GM12801 (cell line): ENCODE data around the gene TTC33.

Source experiments
- TF ChIP-seq, protein P1 (sequence below): IDR thresholded peaks from one replicate; pipeline ENCODE4 v1.5.1; 2011; ENCODE audit warnings: control low read depth; ENCODE audit not compliant: insufficient read length; ENCODE audit errors: extremely low read depth

The TTC33 gene

DNA sequence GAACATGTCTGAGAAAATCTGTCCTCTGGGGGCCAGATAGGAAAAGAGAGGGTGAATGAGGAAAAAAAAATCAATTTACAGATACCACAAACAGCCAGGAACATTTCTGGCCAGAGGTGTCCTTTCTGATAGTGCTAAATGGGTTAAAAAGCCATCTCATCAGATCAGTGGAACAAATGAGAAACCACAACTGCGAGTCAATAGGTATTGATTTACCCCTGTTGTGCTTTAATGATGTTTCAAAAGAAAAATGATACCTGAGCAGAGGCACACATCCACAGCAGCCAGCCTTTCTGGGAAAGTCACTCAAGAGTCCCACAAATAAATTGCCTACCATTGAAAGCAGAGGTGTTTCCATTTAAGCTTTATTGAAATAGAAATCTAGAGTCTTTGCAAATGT, 155.4 kb downstream of the TTC33 start:
- TF ChIP-seq, protein P1, sequence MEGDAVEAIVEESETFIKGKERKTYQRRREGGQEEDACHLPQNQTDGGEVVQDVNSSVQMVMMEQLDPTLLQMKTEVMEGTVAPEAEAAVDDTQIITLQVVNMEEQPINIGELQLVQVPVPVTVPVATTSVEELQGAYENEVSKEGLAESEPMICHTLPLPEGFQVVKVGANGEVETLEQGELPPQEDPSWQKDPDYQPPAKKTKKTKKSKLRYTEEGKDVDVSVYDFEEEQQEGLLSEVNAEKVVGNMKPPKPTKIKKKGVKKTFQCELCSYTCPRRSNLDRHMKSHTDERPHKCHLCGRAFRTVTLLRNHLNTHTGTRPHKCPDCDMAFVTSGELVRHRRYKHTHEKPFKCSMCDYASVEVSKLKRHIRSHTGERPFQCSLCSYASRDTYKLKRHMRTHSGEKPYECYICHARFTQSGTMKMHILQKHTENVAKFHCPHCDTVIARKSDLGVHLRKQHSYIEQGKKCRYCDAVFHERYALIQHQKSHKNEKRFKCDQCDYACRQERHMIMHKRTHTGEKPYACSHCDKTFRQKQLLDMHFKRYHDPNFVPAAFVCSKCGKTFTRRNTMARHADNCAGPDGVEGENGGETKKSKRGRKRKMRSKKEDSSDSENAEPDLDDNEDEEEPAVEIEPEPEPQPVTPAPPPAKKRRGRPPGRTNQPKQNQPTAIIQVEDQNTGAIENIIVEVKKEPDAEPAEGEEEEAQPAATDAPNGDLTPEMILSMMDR: no peak

DNA sequence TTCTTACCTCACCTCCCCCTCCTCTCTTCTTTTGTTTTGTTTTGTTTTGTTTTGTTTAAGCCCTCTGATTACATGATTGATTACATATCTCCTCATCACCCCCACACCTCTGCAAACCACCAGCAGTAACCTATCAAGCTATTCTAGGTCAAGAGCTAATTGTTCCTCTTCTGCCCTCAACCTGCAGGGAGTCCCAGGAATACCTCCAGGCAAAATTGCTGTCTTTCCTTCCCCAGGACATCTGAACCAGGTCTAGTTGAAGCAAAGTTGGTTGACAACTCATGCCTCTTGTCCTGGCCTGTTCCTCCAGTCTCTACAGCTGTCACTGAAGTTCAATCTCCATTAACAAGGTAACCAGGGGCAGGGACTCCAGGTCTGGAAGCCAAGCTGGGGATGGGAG, 156.1 kb downstream of the TTC33 start:
- TF ChIP-seq, protein P1: no peak

DNA sequence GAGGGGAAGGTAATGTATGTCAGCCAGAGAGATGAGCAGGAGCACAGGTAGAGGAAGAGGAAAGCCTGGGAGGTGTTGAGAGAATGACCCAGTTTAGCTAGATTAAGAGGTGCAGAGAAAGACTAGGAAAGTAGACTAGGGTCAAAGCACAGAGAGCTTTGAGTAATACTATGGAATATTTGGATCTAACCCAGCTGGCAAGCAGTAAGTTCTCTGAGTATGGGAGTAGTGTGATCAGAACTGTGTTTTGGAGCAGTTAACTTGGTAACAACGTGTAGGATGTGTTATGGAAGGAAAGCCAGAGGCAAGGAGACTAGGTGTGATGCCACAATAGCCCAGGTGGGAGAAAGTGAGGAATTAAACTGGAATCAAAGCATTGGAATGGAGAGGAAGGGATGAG, 160.9 kb downstream of the TTC33 start:
- TF ChIP-seq, protein P1: no peak

DNA sequence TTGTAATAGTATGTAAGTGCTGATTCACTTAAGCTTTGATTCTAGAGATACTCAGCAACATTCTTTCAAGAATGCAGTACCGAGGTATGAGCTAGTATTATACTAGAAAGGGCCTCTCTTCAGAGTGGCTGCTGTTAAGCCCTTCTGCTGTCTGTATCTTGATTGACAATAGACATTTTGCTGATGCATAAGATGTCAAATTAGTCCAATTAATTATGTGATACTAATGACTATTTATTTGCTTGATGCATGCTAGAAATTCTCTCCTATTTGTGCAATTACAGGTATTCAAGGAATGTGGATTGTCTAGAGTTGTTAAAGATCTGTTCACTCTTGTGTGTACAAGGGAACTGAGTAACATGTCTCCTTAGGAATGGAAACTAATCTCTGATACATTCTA, 168.4 kb downstream of the TTC33 start:
- TF ChIP-seq, protein P1: no peak

DNA sequence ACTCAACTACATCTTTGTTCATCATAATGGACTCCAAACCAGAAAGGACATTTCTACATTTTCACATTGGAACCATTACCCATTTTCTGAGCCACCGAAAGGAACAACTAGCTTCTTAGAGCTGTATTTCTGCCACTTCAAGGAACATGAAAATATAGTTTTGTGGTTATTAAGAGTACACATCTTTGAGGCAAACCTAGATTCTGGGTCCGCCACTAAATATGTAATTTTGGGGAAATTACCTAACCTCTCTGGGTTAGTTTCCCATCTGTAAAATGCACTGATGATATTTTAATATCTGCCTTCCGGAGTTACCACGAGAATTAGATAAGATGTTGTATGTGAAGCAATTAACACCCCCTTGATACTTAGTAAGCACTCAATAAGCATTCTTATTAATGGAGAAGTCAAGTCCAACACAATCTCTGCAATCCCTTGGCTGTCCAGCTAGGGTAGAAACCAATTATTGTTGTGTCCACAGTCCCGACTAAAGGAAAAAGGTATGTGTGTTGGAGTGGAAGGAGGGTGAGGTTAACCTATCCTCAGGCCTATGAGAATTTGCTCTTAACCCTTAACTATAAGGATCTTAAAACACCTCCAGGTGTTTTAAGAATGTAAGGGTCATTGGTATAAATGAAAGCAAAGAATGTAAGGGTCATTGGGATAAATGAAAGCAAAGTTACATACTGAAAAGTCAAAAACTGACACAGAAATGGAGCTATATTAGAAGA, 170.1 kb downstream of the TTC33 start:
- TF ChIP-seq, protein P1: no peak

DNA sequence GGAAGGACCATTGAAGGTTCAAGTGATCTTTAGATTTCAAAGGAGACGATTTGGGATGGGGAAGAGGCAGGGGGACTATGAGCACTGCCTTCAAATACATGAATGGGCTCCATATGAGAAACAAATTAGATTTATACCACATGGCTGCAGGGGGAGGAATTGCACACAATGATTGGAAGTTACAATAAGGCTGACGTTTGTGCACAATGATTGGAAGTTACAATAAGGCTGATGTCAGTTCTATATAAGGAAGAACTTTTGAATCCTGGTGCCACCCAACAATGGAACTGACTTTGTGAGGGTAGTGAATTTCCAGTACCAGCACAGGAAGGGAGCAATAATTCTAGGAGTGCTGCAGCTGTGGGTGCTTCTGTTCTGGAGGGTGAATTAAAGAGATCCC, 171.7 kb downstream of the TTC33 start:
- TF ChIP-seq, protein P1: no peak

DNA sequence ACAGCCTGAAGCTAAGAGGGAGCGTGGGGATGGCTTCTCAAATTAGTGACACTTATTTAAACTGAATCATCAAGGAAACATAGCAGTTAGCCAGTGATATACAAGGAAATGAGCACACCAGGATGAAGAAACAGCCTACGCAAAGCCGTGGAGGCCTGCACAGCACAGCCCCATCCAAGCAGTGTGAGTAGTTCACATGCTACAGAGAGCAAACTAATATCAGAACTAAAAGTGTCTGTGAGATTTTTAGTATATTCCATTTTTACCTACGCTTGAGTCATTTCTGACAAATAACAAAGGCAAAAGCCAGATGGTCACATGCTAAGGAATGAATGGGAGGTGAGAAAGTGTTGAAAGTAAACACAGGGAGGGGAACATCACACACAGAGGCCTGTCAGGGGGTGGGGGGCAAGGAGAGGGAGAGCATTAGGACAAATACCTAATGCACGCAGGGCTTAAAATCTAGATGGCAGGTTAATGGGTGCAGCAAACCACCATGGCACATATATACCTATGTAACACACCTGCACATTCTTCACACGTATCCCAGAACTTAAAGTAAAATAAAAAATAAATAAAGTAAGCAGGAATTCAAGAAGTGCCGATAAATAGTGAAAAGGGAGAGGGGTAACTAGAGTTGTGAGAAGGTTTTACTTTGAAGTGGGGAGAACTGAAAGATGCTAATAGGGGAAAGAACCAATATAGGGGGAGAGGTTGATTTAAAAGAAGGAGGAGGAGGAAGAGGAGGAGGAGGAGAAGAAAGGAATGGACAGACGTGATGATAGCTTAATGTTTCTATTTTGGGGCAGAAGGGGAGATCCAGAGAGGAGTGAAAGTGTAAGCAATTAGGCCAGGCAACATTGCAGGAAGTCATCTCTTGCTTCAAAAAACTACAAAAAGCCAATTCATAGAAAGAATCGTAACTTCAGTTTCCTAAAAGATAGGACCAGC, 177.0 kb downstream of the TTC33 start:
- TF ChIP-seq, protein P1: no peak
